HG02798 (cell line): Measurements from ENCODE around the gene MAP7D3.
"Not testable (repeated sequence)": the region's sequence is repeated elsewhere in the genome, so short reads cannot be mapped to it uniquely, and the experiment has no call there.

Experiments
- ATAC-seq: cut with Tn5 transposase; IDR thresholded peaks from one replicate; pipeline ENCODE4 v1.9.1; 2021; ENCODE audit warnings: mild to moderate bottlenecking; ENCODE audit not compliant: unreplicated experiment, poor library complexity

The MAP7D3 gene

GRCh38 chrX:136255541-136255940 lies 4.3 kb upstream of the MAP7D3 start:
- ATAC-seq = no peak

- peak; percentile 32 for ATAC-seq
These were observed 784 bp downstream of the MAP7D3 start for GRCh38 chrX:136250191-136251040.

- no peak for ATAC-seq
These were observed 5.0 kb downstream of the MAP7D3 start for GRCh38 chrX:136246201-136246600.

- not testable (repeated sequence) for ATAC-seq
These were observed 13.4 kb downstream of the MAP7D3 start for GRCh38 chrX:136237849-136238248.

- no peak for ATAC-seq
These were observed 14.1 kb downstream of the MAP7D3 start for GRCh38 chrX:136237074-136237473.

- peak; percentile 77 for ATAC-seq
These were observed 22.4 kb downstream of the MAP7D3 start for GRCh38 chrX:136228839-136229207.

- peak; percentile 68 for ATAC-seq
These were observed 23.0 kb downstream of the MAP7D3 start for GRCh38 chrX:136227948-136228838.

GRCh38 chrX:136227074-136227473 lies 24.1 kb downstream of the MAP7D3 start:
- no peak for ATAC-seq

- ATAC-seq = no peak
These were observed 29.2 kb downstream of the MAP7D3 start for GRCh38 chrX:136221851-136222513.

GRCh38 chrX:136220951-136221350 lies 30.2 kb downstream of the MAP7D3 start:
- ATAC-seq = no peak

- no peak for ATAC-seq
These were observed 30.7 kb downstream of the MAP7D3 start for GRCh38 chrX:136220540-136220939.

GRCh38 chrX:136219893-136220292 lies 31.3 kb downstream of the MAP7D3 start:
- ATAC-seq = no peak

GRCh38 chrX:136215559-136215958 lies 35.6 kb downstream of the MAP7D3 start:
- no peak for ATAC-seq

- ATAC-seq = no peak
These were observed 36.6 kb downstream of the MAP7D3 start for GRCh38 chrX:136214551-136214950.

GRCh38 chrX:136212557-136213111 lies 38.6 kb downstream of the MAP7D3 start:
- ATAC-seq = no peak

GRCh38 chrX:136211766-136212556 lies 39.2 kb downstream of the MAP7D3 start:
- ATAC-seq = no peak

- no peak for ATAC-seq
These were observed 40.4 kb downstream of the MAP7D3 start for GRCh38 chrX:136210806-136211205.

GRCh38 chrX:136210243-136210642 lies 41.0 kb downstream of the MAP7D3 start:
- ATAC-seq = no peak

- no peak for ATAC-seq
These were observed 41.4 kb downstream of the MAP7D3 start for GRCh38 chrX:136209751-136210150.
